Ishikawa (cell line): ENCODE data around the gene PCDH9.

Experiments
- CEBPB ChIP-seq: IDR thresholded peaks from 2 replicates; pipeline ENCODE4 v1.6.1; 2012
- CREB1 ChIP-seq: IDR thresholded peaks from 2 replicates; pipeline ENCODE4 v1.6.1; 2012; ENCODE audit warnings: low read depth
- EGR1 ChIP-seq: IDR thresholded peaks from 2 replicates; pipeline ENCODE4 v1.6.1; 2012
- EP300 ChIP-seq: IDR thresholded peaks from 2 replicates; pipeline ENCODE4 v1.6.1; 2012; ENCODE audit warnings: borderline replicate concordance
- FOXM1 ChIP-seq: IDR thresholded peaks from 2 replicates; pipeline ENCODE4 v1.6.1; 2012; ENCODE audit warnings: low read depth, borderline replicate concordance
- NFIC ChIP-seq: IDR thresholded peaks from 2 replicates; pipeline ENCODE4 v1.6.1; 2012
- RAD21 ChIP-seq: IDR thresholded peaks from 2 replicates; pipeline ENCODE4 v1.6.1; 2012; ENCODE audit warnings: low read depth
- TAF1 ChIP-seq: IDR thresholded peaks from 2 replicates; pipeline ENCODE4 v1.6.1; 2012; ENCODE audit warnings: low read depth, mild to moderate bottlenecking
- TCF12 ChIP-seq: IDR thresholded peaks from 2 replicates; pipeline ENCODE4 v1.6.1; 2012; ENCODE audit warnings: low read depth
- TEAD4 ChIP-seq: IDR thresholded peaks from 2 replicates; pipeline ENCODE4 v1.6.1; 2012
- YY1 ChIP-seq: IDR thresholded peaks from 2 replicates; pipeline ENCODE4 v1.6.1; 2012; ENCODE audit warnings: low read depth
- ZBTB7A ChIP-seq: IDR thresholded peaks from 2 replicates; pipeline ENCODE4 v1.6.1; 2012; ENCODE audit warnings: low read depth
- TF ChIP-seq, protein P1 (sequence below): IDR thresholded peaks from 2 replicates; pipeline ENCODE4 v1.6.1; 2012
- TF ChIP-seq, protein P2 (sequence below): IDR thresholded peaks from 2 replicates; pipeline ENCODE4 v1.6.1; 2012
- TF ChIP-seq, protein P3 (sequence below): IDR thresholded peaks from 2 replicates; pipeline ENCODE4 v1.6.1; 2012; ENCODE audit warnings: low read depth, mild to moderate bottlenecking

The PCDH9 gene

DNA sequence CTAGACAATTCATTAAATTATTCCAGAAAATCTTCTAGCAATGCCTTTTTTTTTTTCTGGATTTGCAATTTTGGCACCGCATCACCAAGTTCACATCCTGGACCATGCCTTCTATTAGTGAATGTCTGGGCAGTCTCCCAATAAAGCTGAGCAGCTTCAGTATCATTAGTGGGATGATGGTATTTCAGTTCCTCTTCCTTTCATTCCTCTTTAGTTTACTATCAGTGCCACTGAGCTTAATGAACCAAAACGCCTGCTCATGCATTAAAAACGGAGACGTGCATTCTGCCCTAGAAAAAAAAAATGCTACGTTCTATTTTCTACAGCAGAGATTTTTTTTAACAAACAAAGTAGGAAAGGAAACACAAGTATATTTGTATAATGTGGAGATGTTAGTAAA lies 343.0 kb downstream of the PCDH9 start:
- no peak for TF ChIP-seq ZBTB7A
- TF ChIP-seq NFIC = peak; percentile 36; the same call in 1 of the 2 replicates

GRCh38 chr13:66886264-66886663 lies 343.9 kb downstream of the PCDH9 start:
- TF ChIP-seq TEAD4 (no peak), FOXM1 (no peak), NFIC (no peak), CREB1 (no peak), RAD21 (no peak), EGR1 (no peak), TCF12 (no peak), TAF1 (no peak), EP300 (no peak)
- TF ChIP-seq, protein P1, sequence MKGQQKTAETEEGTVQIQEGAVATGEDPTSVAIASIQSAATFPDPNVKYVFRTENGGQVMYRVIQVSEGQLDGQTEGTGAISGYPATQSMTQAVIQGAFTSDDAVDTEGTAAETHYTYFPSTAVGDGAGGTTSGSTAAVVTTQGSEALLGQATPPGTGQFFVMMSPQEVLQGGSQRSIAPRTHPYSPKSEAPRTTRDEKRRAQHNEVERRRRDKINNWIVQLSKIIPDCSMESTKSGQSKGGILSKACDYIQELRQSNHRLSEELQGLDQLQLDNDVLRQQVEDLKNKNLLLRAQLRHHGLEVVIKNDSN = no peak

DNA sequence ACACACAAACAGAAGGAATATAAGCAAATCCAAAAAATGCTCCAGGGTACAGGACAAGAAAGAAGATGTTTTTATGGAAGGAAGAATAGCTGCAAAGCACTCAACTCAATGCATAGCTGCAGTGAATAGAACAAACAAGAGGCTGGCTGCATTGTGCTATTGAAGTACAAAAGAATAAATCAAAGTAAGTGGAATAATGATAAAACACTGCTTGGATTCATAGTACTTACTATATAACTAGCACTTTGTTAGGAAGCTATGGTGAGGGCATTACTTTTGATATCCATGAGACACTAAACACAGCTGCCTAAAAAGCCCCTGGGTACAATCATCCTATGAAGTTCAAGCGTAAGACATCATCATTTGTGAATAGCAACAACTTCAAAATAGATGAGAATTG lies 350.1 kb downstream of the PCDH9 start:
- TF ChIP-seq RAD21 = no peak
- TF ChIP-seq TEAD4 = no peak
- no peak for TF ChIP-seq EP300
- TF ChIP-seq, protein P2, sequence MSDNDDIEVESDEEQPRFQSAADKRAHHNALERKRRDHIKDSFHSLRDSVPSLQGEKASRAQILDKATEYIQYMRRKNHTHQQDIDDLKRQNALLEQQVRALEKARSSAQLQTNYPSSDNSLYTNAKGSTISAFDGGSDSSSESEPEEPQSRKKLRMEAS = no peak

DNA sequence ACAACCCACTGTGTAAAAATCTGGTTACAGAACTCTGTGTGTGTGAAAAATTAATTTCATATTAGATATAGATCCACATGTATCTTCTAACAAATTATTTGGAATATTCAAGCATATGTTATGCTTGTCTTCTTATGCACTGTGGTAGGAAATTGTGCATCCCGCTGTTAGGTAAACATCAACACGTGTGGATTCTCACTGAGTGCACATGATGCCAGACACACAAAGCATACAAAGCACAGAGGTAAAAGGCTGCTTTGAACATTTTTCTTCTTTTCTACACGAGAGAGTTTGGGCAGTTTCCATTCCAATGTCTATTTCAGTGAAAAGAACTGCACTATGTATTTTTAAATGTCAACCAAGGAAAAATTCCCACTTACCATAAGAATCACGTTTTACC lies 354.9 kb downstream of the PCDH9 start:
- TF ChIP-seq, protein P2 = no peak
- no peak for TF ChIP-seq TCF12
- no peak for TF ChIP-seq CREB1
- TF ChIP-seq CEBPB = no peak
- no peak for TF ChIP-seq EP300
- no peak for TF ChIP-seq FOXM1
- TF ChIP-seq EGR1 = no peak

DNA sequence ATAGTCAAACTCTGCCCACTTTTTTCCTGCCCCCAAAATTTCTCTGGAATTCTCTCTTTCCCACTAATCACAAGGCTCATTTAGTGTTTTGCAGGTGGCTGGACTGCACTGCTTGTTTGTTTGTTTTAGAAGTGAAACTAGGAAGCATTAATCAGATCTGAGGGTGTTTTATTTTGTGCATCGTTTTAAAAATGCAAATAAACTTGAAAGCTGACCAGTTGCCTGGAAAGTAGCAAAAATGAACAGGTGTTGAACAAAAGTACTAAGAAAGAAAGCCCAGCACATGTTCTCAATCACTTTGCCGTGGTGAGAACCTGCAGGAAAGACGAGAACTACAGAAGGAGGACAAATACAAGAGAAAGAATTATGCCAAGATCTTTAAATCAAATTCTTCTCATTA lies 365.5 kb downstream of the PCDH9 start:
- TF ChIP-seq EP300 = no peak

DNA sequence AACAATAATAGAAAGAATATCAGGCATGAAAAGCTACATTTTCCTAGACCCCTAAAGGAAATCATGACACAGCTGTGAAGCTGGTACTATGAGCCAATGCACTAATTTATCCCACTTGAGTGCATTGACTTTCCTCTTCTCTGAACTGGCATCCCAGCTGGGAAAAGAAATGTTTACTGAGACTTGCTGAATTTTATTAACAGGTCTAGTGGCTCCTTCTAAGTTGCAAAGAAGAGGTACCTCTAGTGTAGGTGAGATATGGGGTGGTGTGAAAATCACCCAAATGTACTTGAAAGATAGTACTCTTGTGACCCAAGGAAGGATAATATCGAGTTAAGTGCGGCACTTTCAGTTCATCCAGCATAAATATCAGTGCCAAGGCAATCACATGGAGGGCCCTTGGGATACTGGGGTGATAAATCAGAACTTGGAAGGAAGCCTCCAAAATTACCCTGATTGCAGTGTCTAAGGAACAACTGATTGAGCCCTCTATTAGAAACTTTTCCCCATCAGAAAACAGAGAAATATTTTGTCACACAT lies 369.2 kb downstream of the PCDH9 start:
- TF ChIP-seq TCF12 (no peak), ZBTB7A (no peak), EP300 (no peak), RAD21 (no peak), TEAD4 (no peak), YY1 (no peak), NFIC (no peak), CEBPB (no peak), TAF1 (no peak), EGR1 (no peak), CREB1 (no peak), FOXM1 (no peak)
- TF ChIP-seq, protein P3, sequence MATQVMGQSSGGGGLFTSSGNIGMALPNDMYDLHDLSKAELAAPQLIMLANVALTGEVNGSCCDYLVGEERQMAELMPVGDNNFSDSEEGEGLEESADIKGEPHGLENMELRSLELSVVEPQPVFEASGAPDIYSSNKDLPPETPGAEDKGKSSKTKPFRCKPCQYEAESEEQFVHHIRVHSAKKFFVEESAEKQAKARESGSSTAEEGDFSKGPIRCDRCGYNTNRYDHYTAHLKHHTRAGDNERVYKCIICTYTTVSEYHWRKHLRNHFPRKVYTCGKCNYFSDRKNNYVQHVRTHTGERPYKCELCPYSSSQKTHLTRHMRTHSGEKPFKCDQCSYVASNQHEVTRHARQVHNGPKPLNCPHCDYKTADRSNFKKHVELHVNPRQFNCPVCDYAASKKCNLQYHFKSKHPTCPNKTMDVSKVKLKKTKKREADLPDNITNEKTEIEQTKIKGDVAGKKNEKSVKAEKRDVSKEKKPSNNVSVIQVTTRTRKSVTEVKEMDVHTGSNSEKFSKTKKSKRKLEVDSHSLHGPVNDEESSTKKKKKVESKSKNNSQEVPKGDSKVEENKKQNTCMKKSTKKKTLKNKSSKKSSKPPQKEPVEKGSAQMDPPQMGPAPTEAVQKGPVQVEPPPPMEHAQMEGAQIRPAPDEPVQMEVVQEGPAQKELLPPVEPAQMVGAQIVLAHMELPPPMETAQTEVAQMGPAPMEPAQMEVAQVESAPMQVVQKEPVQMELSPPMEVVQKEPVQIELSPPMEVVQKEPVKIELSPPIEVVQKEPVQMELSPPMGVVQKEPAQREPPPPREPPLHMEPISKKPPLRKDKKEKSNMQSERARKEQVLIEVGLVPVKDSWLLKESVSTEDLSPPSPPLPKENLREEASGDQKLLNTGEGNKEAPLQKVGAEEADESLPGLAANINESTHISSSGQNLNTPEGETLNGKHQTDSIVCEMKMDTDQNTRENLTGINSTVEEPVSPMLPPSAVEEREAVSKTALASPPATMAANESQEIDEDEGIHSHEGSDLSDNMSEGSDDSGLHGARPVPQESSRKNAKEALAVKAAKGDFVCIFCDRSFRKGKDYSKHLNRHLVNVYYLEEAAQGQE = no peak
- TF ChIP-seq, protein P2 = no peak
- TF ChIP-seq, protein P1 = no peak

DNA sequence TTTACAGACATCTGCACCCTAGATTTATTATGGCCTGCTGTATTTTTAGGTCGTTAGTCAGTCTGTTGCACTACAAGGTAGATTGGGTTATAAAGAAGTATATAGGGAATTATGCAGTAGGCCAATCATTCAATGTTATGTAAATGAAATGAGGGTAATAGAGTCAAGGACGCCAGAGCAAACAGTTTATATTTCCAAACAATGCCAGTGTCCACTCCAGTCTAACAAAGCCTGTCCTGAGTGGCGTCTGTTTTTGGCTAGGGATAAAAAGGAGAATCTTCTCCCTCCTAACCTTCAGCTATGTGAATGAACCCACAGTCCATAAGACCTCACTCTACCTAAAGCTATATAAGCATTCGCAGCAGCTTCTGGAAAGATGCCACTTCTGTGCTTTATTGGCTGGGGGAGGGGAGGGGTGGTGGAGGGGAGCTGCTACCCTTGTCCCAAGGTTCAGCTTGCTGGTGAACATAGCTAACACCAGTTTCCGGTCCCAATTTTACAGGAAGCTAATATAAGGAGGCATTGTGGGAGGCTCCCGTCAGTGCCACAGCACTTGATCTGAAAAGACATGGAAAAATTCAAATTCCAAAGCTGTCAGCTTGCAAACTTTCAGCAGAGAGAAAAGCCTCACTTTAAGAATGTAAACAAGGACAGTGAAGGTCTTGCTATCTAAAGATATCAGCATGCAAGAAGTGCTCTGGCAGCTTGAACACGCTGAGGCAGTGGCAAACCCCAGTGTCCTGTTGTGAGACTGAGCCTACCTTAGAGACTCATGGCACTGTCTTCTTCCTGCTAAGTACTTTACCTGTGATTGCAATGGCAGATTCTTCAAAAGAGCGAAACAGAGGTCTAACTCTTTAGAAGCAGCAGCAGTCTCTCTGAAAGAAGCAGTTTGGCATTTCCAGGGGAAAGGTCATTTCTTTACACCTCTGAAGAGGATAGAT lies 369.9 kb downstream of the PCDH9 start:
- no peak for TF ChIP-seq CEBPB
- TF ChIP-seq CREB1 = no peak
- TF ChIP-seq, protein P2 = no peak
- TF ChIP-seq, protein P1 = no peak
- no peak for TF ChIP-seq RAD21
- TF ChIP-seq, protein P3 = no peak
- TF ChIP-seq TCF12 = no peak
- no peak for TF ChIP-seq YY1
- TF ChIP-seq NFIC = no peak
- TF ChIP-seq EP300 = no peak
- TF ChIP-seq EGR1 = no peak
- no peak for TF ChIP-seq TAF1
- no peak for TF ChIP-seq FOXM1
- TF ChIP-seq ZBTB7A = no peak
- no peak for TF ChIP-seq TEAD4
